ENCODE results near the gene ZSWIM6. TPM values are rescaled to one million over a fixed set of nuclear protein-coding genes. Genes with fewer than 3 reads are reported as not detected.

ZSWIM6 gene
- total RNA-seq, 1 experiment from 2014 or later, result 12.9 TPM

DNA sequence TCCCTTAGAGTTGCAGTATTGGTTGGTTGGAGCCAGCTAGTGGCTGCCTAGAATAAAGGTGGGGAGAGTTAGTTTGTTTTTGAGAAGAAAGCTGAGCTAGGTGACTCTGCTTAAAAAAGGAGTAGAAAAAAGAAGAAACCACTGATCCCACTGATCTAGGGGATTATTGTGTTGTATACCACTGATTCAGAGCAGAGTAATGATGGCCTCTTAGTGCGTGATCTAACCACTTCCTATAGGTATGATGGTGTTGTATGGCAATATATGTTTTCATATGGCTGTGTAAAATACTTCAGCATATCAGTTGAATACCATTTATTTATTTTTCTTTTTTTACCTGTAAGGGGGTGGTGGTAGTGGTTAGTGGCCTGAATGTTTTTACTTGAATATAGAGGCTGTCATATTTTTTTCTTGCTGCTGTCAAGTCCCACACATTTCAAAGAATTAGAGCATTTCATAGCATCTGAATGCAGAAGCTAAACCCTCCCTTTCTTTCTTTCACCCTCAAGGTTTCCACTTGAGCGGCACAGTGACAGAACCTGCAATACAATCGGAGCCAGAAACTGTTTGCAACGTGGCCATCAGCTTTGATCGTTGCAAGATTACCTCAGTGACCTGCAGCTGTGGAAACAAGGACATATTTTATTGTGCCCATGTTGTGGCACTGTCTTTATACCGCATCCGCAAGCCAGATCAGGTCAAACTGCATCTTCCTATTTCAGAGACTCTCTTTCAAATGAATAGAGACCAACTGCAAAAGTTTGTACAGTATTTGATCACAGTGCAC is 140.3 kb downstream of the ZSWIM6 start:
- H3F3A ChIP-seq (ENCODE audit: insufficient read depth, low read depth), result peaks cover 2% of the 10 kb centered on the region; the same call in 1 of the 2 replicates
- H3K4me1 ChIP-seq (replicated peaks; ENCODE audit: insufficient read depth), result peaks cover 8% of the 10 kb centered on the region
- H3K9me3 ChIP-seq (ENCODE audit: insufficient read depth, low read depth), result no peaks in the 10 kb centered on the region
- no peak overlapping the region for H2AFZ ChIP-seq
- no TSS peak for BruUV-seq (replicated peaks)
- ChIA-PET CTCF (no interaction called here), POLR2A (ENCODE audit: unreplicated experiment) (no interaction called here)
- no peak for DNase-seq
- no peak for TF ChIP-seq EZH2 (IDR thresholded peaks at IDR 0.05; ENCODE audit: low read depth)
- TF ChIP-seq, protein P1, sequence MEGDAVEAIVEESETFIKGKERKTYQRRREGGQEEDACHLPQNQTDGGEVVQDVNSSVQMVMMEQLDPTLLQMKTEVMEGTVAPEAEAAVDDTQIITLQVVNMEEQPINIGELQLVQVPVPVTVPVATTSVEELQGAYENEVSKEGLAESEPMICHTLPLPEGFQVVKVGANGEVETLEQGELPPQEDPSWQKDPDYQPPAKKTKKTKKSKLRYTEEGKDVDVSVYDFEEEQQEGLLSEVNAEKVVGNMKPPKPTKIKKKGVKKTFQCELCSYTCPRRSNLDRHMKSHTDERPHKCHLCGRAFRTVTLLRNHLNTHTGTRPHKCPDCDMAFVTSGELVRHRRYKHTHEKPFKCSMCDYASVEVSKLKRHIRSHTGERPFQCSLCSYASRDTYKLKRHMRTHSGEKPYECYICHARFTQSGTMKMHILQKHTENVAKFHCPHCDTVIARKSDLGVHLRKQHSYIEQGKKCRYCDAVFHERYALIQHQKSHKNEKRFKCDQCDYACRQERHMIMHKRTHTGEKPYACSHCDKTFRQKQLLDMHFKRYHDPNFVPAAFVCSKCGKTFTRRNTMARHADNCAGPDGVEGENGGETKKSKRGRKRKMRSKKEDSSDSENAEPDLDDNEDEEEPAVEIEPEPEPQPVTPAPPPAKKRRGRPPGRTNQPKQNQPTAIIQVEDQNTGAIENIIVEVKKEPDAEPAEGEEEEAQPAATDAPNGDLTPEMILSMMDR (conservative IDR thresholded peaks at IDR 0.05), result no peak
- no peaks in the 10 kb centered on the region for H3K27me3 ChIP-seq (ENCODE audit: insufficient read depth, low read depth)
- H3K4me2 ChIP-seq, result no peak overlapping the region
- H3K79me2 ChIP-seq (ENCODE audit: low read depth), result peaks cover 24% of the 10 kb centered on the region
- H3K9me2 ChIP-seq (ENCODE audit: insufficient read depth), result no peaks in the 10 kb centered on the region
- intact Hi-C loops (cut with micrococcal nuclease; ENCODE audit: unreplicated experiment), result no loop called here
- H4K20me1 ChIP-seq (ENCODE audit: insufficient read depth), result no peaks in the 10 kb centered on the region; the same call in 1 of the 2 replicates
- no peak overlapping the region for H3K4me3 ChIP-seq
- H3K27ac ChIP-seq, result no peak overlapping the region
- no peaks in the 10 kb centered on the region; the same call in 1 of the 2 replicates for H3K36me3 ChIP-seq (ENCODE audit: low read depth)

DNA sequence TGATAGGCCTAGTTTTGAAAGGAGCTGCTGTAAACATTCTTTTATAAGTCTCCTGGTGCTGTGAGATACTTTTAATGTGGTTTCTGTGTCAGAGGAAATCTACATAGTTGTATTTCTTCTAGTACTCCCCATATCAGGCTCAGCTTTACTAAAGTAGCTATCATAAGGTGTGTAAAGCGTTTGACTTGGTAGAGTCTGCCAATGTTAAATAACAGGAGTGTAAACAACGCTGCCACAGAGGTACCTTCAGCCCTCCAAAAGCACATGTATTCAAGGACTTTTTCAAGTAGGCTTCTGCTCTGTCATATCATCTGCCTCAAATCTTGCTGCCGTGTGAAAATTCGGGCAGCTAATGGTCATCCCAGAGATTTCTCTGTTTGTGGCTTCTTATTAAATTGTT is 142.7 kb downstream of the ZSWIM6 start:
- TF ChIP-seq, protein P1 (conservative IDR thresholded peaks at IDR 0.05), result no peak
- TF ChIP-seq EZH2 (IDR thresholded peaks at IDR 0.05; ENCODE audit: low read depth), result no peak
- POLR2A ChIA-PET (ENCODE audit: unreplicated experiment), result interaction anchor here (0.6 kb wide), 1 partner anchor 929 kb away, joined by 3 read pairs; the partner anchor contains the start of gene DIMT1
- BruUV-seq (replicated peaks), result no TSS peak

DNA sequence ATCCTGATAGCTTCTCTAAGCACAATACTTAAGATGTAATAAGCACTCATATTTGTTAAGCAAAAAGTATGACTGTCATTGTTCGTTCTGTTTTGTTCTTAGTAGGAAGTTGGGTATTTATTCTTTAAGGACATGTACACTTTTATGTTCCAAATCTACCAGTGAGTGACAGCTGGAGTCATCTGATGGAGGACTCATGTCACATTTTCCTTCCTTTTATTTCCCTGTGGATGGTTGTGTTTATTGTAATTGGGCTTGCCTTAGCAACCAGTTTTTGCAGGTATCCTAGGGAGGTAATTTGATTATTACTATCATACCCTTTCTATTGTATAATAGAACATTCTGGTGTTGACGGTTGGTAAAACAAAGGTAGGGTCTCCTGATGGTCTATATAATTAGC is 145.7 kb downstream of the ZSWIM6 start:
- Histone ChIP-seq H3K27me3 (ENCODE audit: insufficient read depth, low read depth) (no peaks in the 10 kb centered on the region), H3K36me3 (ENCODE audit: low read depth) (no peaks in the 10 kb centered on the region; the same call in 1 of the 2 replicates), H3K79me2 (ENCODE audit: low read depth) (no peaks in the 10 kb centered on the region), H4K20me1 (ENCODE audit: insufficient read depth) (no peaks in the 10 kb centered on the region; the same call in 1 of the 2 replicates), H3F3A (ENCODE audit: insufficient read depth, low read depth) (no peaks in the 10 kb centered on the region; the same call in 1 of the 2 replicates), H3K9me2 (ENCODE audit: insufficient read depth) (no peaks in the 10 kb centered on the region), H3K9me3 (ENCODE audit: insufficient read depth, low read depth) (no peaks in the 10 kb centered on the region), H3K4me1 (replicated peaks; ENCODE audit: insufficient read depth) (no peaks in the 10 kb centered on the region), H3K4me2 (no peak overlapping the region), H3K27ac (no peak overlapping the region), H2AFZ (no peak overlapping the region), H3K4me3 (no peak overlapping the region)
- CTCF ChIA-PET, result interaction anchor here (0.6 kb wide), 1 partner anchor 122 kb away, joined by 3 read pairs; no protein-coding TSS in a partner anchor
- no TSS peak for BruUV-seq (replicated peaks)
- TF ChIP-seq EZH2 (IDR thresholded peaks at IDR 0.05; ENCODE audit: low read depth), result no peak
- TF ChIP-seq, protein P1 (conservative IDR thresholded peaks at IDR 0.05), result no peak
- intact Hi-C loops (cut with micrococcal nuclease; ENCODE audit: unreplicated experiment), result no loop called here
- no peak for DNase-seq
- POLR2A ChIA-PET (ENCODE audit: unreplicated experiment), result no interaction called here

More for the DNA sequence above, 142.7 kb downstream of the ZSWIM6 start:
- intact Hi-C loops (cut with micrococcal nuclease; ENCODE audit: unreplicated experiment), result no loop called here
- Histone ChIP-seq H3F3A (ENCODE audit: insufficient read depth, low read depth) (no peaks in the 10 kb centered on the region; the same call in 1 of the 2 replicates), H3K9me3 (ENCODE audit: insufficient read depth, low read depth) (no peaks in the 10 kb centered on the region), H3K27me3 (ENCODE audit: insufficient read depth, low read depth) (no peaks in the 10 kb centered on the region), H3K27ac (no peak overlapping the region), H3K79me2 (ENCODE audit: low read depth) (peaks cover 12% of the 10 kb centered on the region), H3K4me3 (no peak overlapping the region), H2AFZ (no peak overlapping the region), H3K4me1 (replicated peaks; ENCODE audit: insufficient read depth) (no peaks in the 10 kb centered on the region), H3K4me2 (no peak overlapping the region), H3K9me2 (ENCODE audit: insufficient read depth) (no peaks in the 10 kb centered on the region), H3K36me3 (ENCODE audit: low read depth) (no peaks in the 10 kb centered on the region; the same call in 1 of the 2 replicates), H4K20me1 (ENCODE audit: insufficient read depth) (no peaks in the 10 kb centered on the region; the same call in 1 of the 2 replicates)
- CTCF ChIA-PET, result no interaction called here
- no peak for DNase-seq
